HG02610 (cell line): ENCODE measurements around the gene RHEB.
"Not testable (repeated sequence)": the region's sequence is repeated elsewhere in the genome, so short reads cannot be mapped to it uniquely, and the experiment has no call there.

ENCODE experiments used
- ATAC-seq: cut with Tn5 transposase; IDR thresholded peaks from one replicate; pipeline ENCODE4 v1.9.1; 2021; ENCODE audit warnings: mild to moderate bottlenecking, moderate library complexity; ENCODE audit not compliant: unreplicated experiment

The RHEB gene

DNA sequence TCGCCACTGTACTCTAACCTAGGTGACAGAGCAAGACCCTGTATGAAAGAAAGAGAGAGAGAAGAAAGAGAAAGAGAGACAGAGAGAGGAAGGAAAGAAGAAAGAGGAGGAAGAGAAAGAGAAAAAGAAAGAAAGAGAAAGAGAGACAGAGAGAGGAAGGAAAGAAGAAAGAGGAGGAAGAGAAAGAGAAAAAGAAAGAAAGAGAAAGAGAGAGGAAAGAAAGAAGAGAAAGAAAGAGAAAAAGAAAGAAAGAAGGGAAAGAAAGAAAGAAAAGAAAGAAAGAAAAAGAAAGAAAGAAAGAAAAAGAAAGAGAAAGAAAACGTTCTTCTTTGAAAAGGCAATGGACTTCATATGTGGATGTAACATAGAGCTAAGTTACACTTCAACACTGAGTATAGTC, 16.5 kb upstream of the RHEB start:
- not testable (repeated sequence) for ATAC-seq

DNA sequence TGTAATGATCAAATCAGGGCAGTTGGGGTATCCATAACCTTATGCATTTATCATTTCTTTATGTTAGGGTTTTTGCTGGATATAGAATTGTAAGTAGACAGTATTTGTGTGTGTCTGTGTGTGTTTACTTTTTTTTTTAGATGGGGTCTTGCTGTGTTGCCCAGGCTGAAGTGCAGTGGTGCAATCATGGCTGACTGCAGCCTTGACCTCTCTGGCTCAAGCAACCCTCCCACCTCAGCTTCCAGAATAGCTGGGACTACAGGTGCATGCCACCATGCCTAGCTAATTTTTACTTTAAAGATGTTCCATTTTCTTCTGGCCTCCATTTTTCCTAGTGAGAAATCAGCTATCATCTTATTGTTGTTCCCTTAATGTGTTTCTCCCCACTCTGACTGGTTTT, 10.1 kb upstream of the RHEB start:
- no peak for ATAC-seq

DNA sequence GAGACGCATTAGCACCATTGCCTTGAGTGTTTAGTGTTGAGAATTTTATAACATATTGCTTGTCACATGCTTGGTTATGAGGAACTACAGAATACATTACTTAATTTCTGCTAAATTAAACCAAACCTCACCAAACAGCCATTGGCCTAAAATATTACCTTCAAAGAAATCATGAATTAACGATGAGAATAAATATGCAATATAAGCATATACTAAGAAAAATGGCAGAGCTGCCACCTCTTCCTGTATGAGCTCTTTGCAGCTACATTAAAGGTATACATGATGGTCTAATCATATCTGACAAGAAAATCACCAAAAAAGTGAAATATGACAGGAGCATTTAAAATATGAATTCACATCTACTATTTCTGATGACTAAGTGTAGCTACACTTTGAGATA, 5.2 kb upstream of the RHEB start:
- no peak for ATAC-seq

DNA sequence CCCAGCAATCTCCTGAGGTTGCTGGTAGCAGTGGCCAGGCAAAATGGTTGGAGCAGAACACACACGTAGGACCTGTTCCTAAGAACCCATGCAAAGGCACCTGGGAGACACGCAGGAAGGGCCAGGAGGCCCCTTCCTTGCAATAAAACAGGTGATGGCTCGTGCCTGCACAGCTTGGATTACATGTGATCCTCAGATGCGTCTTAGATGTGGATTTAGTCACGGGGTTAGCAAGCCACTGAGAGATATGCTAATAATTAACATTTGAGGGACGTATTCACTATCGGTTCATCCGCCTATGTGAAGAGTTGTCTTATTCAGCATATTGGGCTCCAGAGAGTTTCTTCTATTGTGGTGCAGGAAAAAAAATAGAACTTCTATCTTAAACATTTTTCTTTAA, 4.6 kb upstream of the RHEB start:
- ATAC-seq, result no peak

DNA sequence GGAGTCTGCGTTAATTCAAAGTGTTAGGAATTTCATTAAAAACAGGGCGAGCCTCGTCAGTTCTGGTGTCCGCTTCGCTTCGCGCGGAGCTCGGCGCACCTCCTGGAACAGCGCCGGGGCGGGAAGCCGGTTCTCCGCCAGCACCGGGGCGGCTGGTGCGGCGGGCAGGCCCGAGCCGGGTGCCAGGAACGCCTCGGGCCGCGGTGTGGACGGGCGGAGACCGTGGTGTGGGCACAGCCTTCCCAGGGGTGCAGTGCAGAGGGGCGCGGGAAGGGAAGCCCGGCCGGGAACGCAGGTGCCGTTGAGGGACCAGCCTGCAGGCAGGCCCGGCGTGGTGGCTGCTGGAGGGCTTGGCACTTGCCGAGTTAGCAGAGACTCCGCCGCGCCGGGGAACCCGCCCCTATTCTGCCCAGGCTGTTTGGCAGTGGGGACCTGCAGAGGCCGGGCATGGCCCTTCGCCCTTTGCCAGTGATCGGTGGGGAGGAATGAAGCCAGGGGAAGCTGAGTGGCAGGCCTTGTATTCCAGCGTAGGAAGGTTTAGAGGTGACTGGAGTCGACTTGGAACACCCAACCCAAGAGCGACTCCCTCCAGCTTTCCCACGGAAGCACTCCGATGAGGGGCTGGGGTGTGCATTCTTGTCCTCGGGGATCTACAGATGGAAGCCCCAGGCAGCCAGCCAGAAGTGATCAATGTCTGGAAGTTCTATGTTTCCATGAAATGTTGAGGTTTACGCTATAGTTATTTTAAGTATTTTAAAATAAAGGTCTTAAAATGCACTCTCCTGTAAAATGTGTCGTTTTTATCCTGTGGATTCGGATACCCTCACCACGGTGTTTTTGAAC, 945 bp upstream of the RHEB start:
- ATAC-seq, result no peak

DNA sequence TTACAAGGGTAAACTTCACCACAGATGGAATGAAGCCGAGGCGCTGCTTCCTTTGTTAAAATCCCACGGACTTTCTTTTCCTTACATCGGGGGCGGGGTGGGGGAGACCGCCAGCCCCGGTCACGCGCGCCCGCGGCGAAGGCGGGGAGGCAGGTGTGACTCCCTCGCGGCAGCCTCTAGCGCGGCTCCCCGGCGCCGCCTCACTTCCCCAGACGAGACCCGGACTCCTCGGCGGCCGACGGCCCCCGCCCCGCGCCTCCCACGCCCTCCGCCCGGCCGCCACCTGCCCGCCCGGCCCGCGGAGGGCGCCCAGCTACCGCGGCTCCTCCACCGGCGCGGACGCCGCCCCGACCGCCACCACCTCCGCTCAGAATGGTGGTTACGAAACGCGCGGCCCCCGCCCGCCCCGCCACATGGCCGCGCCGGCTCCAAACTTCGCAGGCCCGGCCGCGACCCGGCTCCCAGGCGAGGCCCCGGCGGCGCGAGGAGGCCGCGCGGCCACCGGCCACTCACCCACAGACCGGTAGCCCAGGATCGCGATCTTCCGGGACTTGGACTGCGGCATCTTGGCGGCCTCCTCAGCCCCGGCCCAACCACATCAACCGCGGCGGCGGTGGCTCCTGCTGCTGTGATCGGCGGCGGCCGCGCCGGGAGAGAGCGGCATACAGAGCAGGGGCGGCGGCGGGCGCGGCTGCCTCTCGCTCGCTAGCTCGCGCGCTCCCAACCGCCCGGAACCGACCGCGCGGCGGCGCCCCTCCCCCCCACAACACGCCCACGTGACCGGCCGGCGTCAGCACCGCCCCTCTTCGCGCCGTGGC, 539 bp downstream of the RHEB start:
- ATAC-seq, result peak; percentile 39

DNA sequence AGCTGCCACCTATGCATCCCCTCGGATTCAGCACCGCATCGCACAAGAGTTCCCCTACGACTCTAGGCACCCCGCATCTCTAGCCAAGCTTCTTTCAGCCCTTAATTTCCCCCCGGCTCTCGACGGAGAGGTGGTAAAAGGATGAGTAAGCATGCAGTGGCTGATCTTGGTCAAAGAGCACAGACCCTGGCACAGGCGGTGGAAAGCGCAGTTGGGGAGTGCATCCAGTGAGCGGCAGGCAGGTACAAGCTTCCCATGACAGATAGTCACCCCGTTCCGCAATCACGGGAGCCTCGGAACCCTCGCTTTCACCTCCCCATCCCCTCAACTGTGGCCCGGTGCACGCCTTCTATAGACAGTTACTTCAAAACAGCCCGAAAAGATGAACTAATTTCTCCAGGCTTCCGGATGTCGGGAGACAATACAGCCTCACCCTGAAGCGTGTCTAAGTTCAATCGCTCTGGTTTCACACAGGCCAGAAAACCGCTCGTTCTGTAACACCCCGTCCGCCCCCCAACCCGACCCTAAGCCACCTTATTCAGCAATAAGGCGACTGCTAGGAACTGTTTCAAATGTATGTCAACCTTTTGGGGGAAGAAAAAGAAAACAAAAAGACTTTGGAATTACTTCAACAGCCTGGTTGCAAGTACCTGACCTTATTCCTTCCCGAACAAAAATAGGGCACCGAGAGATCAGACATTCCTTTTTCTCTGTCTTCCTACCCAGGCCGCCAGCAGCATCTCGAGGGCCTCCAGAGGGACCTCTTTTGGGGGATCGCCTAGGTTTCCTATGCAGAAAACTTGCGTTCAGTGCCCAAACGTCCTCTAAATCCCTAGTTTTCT, 1.4 kb downstream of the RHEB start:
- ATAC-seq, result no peak

DNA sequence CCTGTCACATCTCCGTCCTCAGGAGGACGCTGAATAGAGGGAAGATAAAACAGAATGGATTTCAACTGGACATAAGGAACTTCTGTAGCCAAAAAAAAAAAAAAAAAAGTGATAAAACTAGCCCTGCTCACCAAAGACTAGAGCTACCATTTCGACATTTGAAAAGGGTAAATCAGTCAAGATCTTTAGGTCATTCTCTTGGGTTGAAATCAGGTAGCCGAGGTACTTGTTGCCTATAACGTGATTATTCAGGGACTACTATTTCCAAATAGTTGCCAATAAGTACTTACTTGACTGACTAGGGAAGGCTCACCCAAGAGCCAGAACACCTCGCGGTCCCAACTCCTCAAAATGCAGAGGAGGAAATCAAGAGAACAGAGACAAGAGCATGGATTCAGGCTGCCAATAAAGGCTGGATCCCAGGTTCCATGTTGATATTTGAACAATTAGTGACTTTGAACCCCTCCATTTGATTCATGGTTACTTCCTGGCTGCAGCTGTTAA, 2.0 kb downstream of the RHEB start:
- no peak for ATAC-seq

DNA sequence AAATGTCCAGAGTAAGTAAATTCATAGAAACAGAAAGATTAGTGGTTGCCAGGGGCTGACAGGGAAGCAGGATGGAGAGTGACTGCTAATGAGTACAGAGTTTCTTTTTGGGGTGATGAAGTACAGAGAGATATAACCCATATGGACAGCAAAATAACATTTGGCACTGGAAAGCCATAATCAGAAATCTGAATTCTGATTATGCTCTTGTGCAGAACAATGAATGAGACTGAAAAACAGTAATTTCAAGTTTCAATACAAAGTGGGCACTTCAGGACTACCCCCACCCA, 4.5 kb downstream of the RHEB start:
- ATAC-seq, result no peak

DNA sequence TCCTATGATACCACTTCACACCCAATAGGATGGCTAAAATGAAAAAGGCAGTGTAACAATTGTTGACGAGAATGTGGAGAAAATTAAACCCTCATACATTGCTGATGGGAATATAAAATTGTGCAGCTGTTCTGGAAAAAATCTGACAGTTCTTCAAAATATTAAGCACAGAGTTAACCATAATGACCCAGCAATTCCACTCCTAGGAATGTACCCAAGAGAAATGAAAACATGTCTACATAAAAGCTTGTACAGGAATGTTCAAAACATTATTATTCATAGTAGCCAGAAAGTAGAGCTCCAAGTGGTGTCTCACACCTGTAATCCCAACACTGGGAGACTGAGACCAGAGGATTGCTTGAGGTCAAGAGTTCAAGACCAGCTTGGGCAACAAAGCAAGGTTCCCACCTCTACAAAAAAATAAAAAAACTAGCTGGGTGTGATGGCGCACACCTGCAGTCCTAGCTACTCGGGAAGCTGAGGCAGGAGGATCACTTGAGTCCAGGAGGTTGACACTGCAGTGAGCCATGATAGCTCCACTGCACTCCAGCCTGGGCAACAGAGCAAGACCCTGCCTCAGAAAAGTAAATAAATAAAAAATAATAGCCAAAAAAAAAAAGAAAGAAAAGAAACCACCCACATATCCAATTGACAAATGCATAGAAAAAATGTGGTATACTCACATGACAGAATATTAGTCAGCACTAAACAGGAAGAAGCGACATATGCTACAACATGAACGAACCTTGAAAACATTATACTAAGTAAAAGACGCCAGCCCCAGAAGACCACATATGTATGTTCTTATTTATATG, 5.0 kb downstream of the RHEB start:
- ATAC-seq, result no peak

DNA sequence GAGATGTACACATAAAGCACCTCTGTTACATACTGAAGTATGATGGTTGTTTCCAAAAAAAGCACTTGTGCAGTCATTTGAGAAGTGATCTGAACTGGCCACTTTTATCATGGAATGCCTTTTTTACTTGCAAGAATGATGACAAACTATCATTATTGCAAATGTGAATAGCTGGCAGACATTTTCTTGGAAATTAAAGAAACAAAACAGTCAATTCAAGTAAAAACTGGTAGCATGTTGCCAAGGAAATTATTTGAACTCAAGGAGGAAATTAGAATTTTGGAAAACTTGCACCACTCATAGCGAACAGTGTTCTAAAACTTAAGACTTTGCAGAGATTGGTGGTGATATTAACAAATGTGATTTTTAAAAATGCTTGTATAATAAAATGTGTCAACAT, 6.6 kb downstream of the RHEB start:
- ATAC-seq, result no peak

DNA sequence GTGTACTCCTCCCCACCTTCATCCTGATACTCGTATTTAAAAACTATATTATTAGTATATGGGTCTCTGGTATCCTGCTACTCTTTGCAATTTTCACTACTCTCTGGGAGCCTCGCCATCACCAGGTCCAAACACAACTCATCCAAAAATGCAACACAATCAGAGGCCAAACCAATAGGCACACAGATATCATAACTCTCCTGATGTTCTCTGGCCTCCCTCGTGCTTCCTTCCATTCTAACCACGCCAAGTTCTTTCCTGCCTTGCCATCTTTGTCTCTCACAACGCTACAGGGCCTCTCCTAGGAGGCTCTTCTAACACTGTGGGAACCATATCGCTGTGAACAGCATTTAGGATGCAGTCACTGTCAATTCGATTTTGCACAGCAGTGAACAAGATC, 7.3 kb downstream of the RHEB start:
- no peak for ATAC-seq

DNA sequence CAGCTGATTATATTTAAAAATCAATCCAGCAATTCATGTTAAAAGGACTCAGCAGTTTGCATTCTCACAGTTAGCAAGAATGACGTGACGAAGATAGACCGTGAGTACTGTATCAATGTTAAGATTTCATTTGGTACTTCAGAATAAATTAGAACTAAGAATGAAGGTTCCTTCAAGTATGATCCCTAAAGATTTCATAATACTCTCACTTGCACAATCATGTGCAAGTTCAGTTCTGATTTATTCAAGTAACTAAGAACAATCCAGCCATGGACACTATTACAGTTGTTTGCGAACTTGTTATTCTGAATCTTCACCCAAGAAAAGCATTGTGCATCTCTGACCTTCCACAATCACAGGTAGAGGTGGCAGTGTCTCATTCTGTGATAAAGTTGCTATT, 7.7 kb downstream of the RHEB start:
- ATAC-seq, result no peak

DNA sequence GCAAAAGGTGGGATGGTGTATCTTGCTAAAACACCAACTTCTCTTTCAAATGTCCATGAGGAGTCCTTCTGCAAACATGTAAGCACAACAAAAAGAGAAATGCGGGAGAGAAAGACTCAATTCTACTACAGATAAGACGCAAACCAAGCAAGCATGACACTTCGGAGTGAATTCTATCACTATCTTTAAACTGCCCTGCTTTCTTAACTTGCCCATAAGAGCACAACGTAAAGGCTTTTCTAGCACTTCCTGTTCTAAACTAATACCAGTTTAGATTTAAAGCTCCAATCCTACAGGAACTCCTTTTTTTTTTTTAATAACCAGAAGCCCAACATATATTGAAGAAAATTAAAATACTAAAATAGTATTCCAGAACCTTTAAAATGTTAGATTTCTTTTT, 8.4 kb downstream of the RHEB start:
- no peak for ATAC-seq

DNA sequence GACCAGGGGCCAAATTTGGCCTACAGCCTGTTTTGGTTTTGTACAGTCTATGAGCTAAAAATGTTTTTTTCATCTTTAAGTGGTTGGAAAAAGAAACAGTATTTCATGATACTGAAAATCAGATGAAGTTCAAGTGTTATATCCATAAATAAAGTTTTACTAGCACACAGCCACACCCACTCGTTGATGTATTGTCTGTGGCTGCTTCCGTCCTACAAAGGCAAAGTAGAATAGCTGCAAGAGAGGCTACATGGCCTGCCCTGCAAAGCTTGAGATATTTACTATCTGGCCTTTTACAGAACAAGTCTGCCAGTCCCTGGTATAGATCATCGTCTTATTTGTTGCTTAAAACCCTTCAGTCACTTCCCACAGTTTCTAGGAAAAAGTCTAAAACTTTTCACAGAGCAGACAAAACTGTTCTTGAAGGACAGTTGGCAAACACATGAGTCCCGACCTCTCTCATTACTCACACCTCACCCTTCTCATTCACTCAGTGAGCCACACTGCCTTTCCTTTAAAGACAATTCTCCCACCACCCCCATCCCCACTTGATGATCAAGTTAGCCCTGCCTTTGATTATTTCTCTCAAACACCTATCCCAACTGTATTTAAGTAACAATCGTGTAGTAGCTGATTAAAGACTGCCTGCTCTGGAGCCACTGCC, 9.9 kb downstream of the RHEB start:
- no peak for ATAC-seq

DNA sequence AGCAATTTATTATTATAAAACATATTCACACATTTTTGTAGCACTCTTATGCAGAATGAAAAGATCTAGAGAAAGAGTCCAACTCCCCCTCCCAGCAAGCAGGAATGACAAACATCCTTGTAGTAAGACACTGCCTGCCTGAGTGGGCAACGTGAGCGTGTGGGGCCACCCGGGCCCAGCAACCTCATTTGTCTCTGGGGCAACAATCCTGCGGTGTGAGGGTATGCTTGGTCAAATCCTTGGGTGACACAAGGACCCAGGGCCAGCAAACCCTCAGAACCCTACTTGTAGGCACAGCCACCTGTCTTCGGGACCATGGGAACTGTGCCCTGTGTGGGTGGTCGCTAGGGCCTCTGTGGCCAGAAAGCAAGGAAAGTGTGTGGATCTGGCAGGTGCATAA, 10.7 kb downstream of the RHEB start:
- no peak for ATAC-seq

DNA sequence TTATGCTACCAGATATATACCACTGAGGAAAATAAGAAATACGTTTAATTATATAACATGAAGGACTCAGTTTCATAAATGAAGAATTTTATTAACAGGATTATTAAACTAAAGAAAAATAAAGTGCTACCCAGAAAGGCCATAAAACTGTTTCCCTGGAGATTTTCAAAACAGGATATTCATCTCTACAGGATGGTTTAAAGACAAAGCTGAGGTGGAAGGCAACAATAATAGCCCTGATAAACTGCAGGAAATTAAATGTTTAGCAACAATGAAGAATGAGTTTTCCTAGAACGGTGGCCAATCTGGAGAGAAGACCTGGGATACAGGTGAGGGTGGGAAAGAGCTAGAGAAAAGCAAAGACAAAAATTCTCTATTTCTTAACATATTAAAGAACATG, 11.9 kb downstream of the RHEB start:
- ATAC-seq, result no peak

DNA sequence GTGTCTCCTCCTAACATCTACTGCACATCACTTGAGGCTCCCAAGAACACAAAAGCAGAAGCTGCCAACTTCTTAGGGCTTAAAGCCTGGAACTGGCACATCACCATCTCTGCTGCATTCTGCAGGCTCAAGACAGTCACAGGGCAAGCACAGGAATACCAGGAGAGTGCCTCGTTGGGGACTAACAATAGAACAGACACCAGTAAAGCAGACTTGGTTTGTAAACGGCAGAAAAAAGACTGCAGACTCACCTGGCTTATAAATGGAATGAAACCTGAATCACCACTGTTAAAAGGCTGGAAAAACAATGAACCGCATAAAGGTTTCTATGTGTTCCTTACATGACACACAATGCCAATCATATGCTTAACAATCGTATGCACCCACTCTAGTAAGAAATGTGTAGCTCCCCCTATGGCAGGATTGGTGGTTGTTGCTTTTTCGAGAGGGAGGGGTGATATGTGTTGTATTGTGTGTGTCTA, 12.8 kb downstream of the RHEB start:
- ATAC-seq, result no peak

DNA sequence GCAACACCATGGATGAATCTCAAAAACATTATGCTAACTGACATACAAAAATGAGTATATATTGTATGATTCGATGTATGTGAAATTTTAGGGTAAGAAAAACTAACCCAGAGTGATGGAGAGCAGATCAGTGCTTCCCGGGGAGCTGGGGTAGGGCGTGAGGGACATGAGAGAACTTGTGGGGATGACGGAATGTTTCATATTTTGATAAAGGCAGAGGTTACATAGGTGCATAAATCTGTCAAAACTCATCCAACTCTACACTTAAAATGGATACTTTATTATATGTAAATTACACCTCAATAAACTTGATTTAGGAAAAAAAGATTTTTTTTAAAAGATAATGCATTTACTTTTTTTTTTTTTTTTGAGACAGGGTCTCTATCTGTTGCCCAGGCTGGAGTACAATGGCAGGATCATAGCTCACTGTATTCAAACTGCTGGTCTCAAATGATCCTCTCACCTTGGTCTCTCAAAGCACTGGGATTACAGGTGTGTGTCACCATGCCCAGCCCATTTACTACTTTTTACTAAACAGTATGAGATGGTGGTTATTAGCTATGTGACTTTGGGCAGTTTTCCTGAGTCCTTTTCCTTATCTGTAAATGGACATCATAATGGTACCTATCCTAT, 13.7 kb downstream of the RHEB start:
- ATAC-seq, result no peak
